Activated CD8-positive, alpha-beta T cell treated with anti-CD3 and anti-CD28 coated beads, Interleukin-2, amount 10 ng/mL, durations not matched to agents 7 days and 5 days (primary cell): ENCODE data around the gene SLC17A9. TPM values are rescaled to one million over a fixed set of nuclear protein-coding genes. Genes with fewer than 3 reads are reported as not detected.
"Not testable (repeated sequence)": the region's sequence is repeated elsewhere in the genome, so short reads cannot be mapped to it uniquely, and the experiment has no call there.

Experiments
- ATAC-seq: fragments of 150-1000 bp; cut with Tn5 transposase; one replicate; pipeline ENCODE4 v1.10.0; 2021; ENCODE audit warnings: moderate library complexity
- CTCF ChIA-PET: fragments of 350-600 bp; sonication (Branson Sonifier 250); formaldehyde crosslinking; loops from one replicate; lab custom pipeline; 2021; ENCODE audit warnings: antibody characterized with exemption; lab: Charles Lee
- POLR2A ChIA-PET: fragments of 350-600 bp; sonication (Branson Sonifier 250); formaldehyde crosslinking; loops from one replicate; lab custom pipeline; 2021; ENCODE audit warnings: antibody characterized with exemption; lab: Charles Lee
- DNase-seq: peaks from one replicate; pipeline ENCODE4 v3.0.0-alpha.2; 2020
- H3K27ac Mint-ChIP-seq: one replicate; pipeline ENCODE4 v1.8.0; 2021; ENCODE audit warnings: mild to moderate bottlenecking, mixed read lengths
- H3K27me3 Mint-ChIP-seq: one replicate; pipeline ENCODE4 v1.8.0; 2021; ENCODE audit warnings: low read depth, mixed read lengths
- H3K36me3 Mint-ChIP-seq: one replicate; pipeline ENCODE4 v1.8.0; 2021; ENCODE audit warnings: low read depth, mixed read lengths
- H3K4me1 Mint-ChIP-seq: one replicate; pipeline ENCODE4 v1.8.0; 2021; ENCODE audit warnings: low read depth, mixed read lengths
- H3K4me3 Mint-ChIP-seq: one replicate; pipeline ENCODE4 v1.8.0; 2021; ENCODE audit warnings: mild to moderate bottlenecking, mixed read lengths
- H3K9me3 Mint-ChIP-seq: one replicate; pipeline ENCODE4 v1.8.0; 2022; ENCODE audit warnings: mixed read lengths; ENCODE audit not compliant: insufficient read depth
- total RNA-seq, 2 experiments: library from RNA; stranded (reverse); gene quantifications; one replicate each; pipeline ENCODE4 v1.2.3, GENCODE V29; 2021

The SLC17A9 gene
- total RNA-seq, 2 experiments from 2014 or later, result 57.8 to 69.7 TPM

GRCh38 chr20:62956387-62957135 is 4.1 kb downstream of the SLC17A9 start:
- Mint-ChIP-seq H3K4me1 (peaks cover 52% of the 10 kb centered on the region), H3K9me3 (no peaks in the 10 kb centered on the region), H3K27ac (no peak overlapping the region), H3K36me3 (peaks cover 22% of the 10 kb centered on the region), H3K4me3 (no peak overlapping the region), H3K27me3 (no peaks in the 10 kb centered on the region)
- DNase-seq (no peak), ATAC-seq (no peak)
- ChIA-PET POLR2A (interaction anchor here (1.1 kb wide), 1 partner anchor 18 kb away, joined by 3 read pairs; the partner anchor contains the start of gene GID8), CTCF (interaction anchor here (1.4 kb wide), 1 partner anchor 18 kb away, joined by 3 read pairs; no protein-coding TSS in a partner anchor)

- Mint-ChIP-seq H3K36me3 (peaks cover 26% of the 10 kb centered on the region), H3K4me3 (no peak overlapping the region), H3K9me3 (no peaks in the 10 kb centered on the region), H3K27ac (peak overlapping the region; percentile 34), H3K27me3 (no peaks in the 10 kb centered on the region), H3K4me1 (peaks cover 44% of the 10 kb centered on the region)
- ATAC-seq (no peak), DNase-seq (no peak)
- POLR2A ChIA-PET, result no interaction called here
- CTCF ChIA-PET, result interaction anchor here (1.4 kb wide), 1 partner anchor 17 kb away, joined by 3 read pairs; no protein-coding TSS in a partner anchor
Measured at GRCh38 chr20:62957136-62958117, 4.9 kb downstream of the SLC17A9 start.

GRCh38 chr20:62958388-62959100 is 6.0 kb downstream of the SLC17A9 start:
- CTCF ChIA-PET, result interaction anchor here (1.5 kb wide), 1 partner anchor 41 kb away, joined by 4 read pairs; no protein-coding TSS in a partner anchor

GRCh38 chr20:62959101-62959971 is 6.8 kb downstream of the SLC17A9 start:
- Mint-ChIP-seq H3K4me1 (peaks cover 31% of the 10 kb centered on the region), H3K4me3 (no peak overlapping the region), H3K27me3 (no peaks in the 10 kb centered on the region), H3K9me3 (no peaks in the 10 kb centered on the region), H3K27ac (peak overlapping the region; percentile 63), H3K36me3 (peaks cover 30% of the 10 kb centered on the region)
- no peak for DNase-seq
- CTCF ChIA-PET, result interaction anchor here (1.0 to 1.5 kb wide), 2 partner anchors 14 to 42 kb away, joined by 4 read pairs; no protein-coding TSS in a partner anchor
- POLR2A ChIA-PET, result no interaction called here
- peak; percentile 34 for ATAC-seq

More at GRCh38 chr20:62958388-62959100, 6.0 kb downstream of the SLC17A9 start:
- H3K36me3 Mint-ChIP-seq, result peaks cover 30% of the 10 kb centered on the region
- POLR2A ChIA-PET, result no interaction called here
- no peak overlapping the region for H3K4me3 Mint-ChIP-seq
- no peak for DNase-seq
- peaks cover 38% of the 10 kb centered on the region for H3K4me1 Mint-ChIP-seq
- H3K27me3 Mint-ChIP-seq, result no peaks in the 10 kb centered on the region
- H3K27ac Mint-ChIP-seq, result no peak overlapping the region
- no peak for ATAC-seq
- no peaks in the 10 kb centered on the region for H3K9me3 Mint-ChIP-seq

GRCh38 chr20:62959998-62960436 is 7.5 kb downstream of the SLC17A9 start:
- no peaks in the 10 kb centered on the region for H3K27me3 Mint-ChIP-seq
- peak overlapping the region; percentile 63 for H3K27ac Mint-ChIP-seq
- peaks cover 25% of the 10 kb centered on the region for H3K4me1 Mint-ChIP-seq
- DNase-seq (no peak), ATAC-seq (no peak)
- H3K9me3 Mint-ChIP-seq, result no peaks in the 10 kb centered on the region
- ChIA-PET POLR2A (no interaction called here), CTCF (interaction anchor here (1.0 to 1.5 kb wide), 2 partner anchors 13 to 42 kb away, joined by 4 read pairs; no protein-coding TSS in a partner anchor)
- H3K36me3 Mint-ChIP-seq, result peaks cover 29% of the 10 kb centered on the region
- H3K4me3 Mint-ChIP-seq, result no peak overlapping the region

DNA sequence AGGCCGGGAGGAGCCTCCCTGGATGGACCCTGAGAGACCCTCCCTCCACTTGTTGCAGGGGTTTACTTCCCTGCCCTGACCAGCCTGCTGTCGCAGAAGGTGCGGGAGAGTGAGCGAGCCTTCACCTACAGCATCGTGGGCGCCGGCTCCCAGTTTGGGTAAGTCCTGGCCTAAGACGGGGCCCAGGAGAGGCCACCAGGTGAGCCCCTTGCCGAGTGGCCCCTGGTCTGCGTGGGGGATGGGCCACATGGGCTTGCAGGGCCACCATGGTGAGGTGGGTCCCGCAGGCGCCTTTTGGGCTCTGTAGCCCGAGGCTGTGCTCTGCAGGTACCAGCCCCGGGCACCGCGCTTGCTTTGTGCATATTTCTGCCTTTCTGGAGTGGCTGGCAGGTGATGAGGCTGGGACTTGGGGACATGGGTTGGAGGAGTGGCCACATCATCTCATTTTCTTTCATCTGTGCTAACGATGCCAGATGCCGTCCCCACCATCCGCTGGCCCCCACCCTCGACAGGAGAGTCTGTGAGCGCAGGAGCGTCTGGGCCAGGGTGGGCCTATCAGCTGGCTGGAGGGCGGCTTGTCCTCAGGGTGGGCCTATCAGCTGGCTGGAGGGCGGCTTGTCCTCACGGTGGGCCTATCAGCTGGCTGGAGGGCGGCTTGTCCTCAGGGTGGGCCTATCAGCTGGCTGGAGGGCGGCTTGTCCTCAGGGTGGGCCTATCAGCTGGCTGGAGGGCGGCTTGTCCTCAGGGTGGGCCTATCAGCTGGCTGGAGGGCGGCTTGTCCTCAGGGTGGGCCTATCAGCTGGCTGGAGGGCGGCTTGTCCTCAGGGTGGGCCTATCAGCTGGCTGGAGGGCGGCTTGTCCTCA is 8.2 kb downstream of the SLC17A9 start:
- H3K4me3 Mint-ChIP-seq, H3K27ac Mint-ChIP-seq, ATAC-seq, H3K9me3 Mint-ChIP-seq, POLR2A ChIA-PET, H3K27me3 Mint-ChIP-seq, DNase-seq, CTCF ChIA-PET: not testable (repeated sequence)
- Mint-ChIP-seq H3K4me1 (peaks cover 22% of the 10 kb centered on the region), H3K36me3 (peaks cover 31% of the 10 kb centered on the region)

GRCh38 chr20:62961310-62961783 is 8.8 kb downstream of the SLC17A9 start:
- DNase-seq, result no peak
- POLR2A ChIA-PET, result no interaction called here
- Mint-ChIP-seq H3K4me1 (peaks cover 22% of the 10 kb centered on the region), H3K9me3 (no peaks in the 10 kb centered on the region), H3K27me3 (no peaks in the 10 kb centered on the region), H3K27ac (no peak overlapping the region), H3K36me3 (peaks cover 28% of the 10 kb centered on the region), H3K4me3 (no peak overlapping the region)
- no peak for ATAC-seq
- CTCF ChIA-PET, result no interaction called here

DNA sequence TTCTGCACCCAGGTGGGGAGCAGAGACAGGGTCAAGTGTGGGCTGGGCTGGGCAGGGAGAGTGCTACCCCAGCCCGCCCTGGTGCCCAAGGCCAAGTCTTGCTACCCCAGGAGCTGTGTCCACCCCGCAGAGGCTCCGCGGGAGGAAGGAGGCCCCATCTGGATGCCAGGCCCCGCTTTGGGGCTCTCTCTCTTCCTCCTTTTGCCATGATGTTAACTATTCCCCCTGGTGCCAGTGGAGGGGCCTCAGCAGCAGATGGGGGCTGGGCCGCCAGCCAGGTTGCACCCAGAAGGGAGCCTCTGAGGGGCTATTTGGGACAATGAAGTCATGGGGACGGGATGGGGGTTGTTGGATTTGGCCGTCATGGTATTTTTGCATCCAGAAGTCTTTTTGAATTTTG is 9.3 kb downstream of the SLC17A9 start:
- Mint-ChIP-seq H3K4me1 (peaks cover 18% of the 10 kb centered on the region), H3K36me3 (peaks cover 27% of the 10 kb centered on the region), H3K27ac (no peak overlapping the region), H3K9me3 (no peaks in the 10 kb centered on the region), H3K27me3 (no peaks in the 10 kb centered on the region), H3K4me3 (no peak overlapping the region)
- DNase-seq (no peak), ATAC-seq (no peak)
- ChIA-PET POLR2A (no interaction called here), CTCF (no interaction called here)

- no peak overlapping the region for H3K27ac Mint-ChIP-seq
- no peaks in the 10 kb centered on the region for H3K9me3 Mint-ChIP-seq
- DNase-seq (no peak), ATAC-seq (no peak)
- H3K4me1 Mint-ChIP-seq, result peaks cover 15% of the 10 kb centered on the region
- CTCF ChIA-PET, result no interaction called here
- peaks cover 24% of the 10 kb centered on the region for H3K36me3 Mint-ChIP-seq
- POLR2A ChIA-PET, result no interaction called here
- no peak overlapping the region for H3K4me3 Mint-ChIP-seq
- no peaks in the 10 kb centered on the region for H3K27me3 Mint-ChIP-seq
Measured at GRCh38 chr20:62962221-62962879, 9.8 kb downstream of the SLC17A9 start.
